ENCODE results near the gene SPINK8. TPM values are rescaled to one million over a fixed set of nuclear protein-coding genes. Genes with fewer than 3 reads are reported as not detected.

The SPINK8 gene
- polyA plus RNA-seq, result not detected in 2 replicates

GRCh38 chr3:48333346-48334245 lies at the start of gene SPINK8:
Gene SPINK8, minus strand, starts transcription at chr3:48333661. Its CDS starts 5,320 bp downstream, at chr3:48328341.

GRCh38 chr3:48371651-48372376 lies 38.4 kb upstream of the SPINK8 start, which contains the start of gene FBXW12:
Gene FBXW12, plus strand, starts transcription at chr3:48372219. Its CDS starts 549 bp downstream, at chr3:48372768.

GRCh38 chr3:48301020-48301799 lies 32.3 kb downstream of the SPINK8 start, which contains the start of gene NME6:
Gene NME6, minus strand, starts transcription at chr3:48301367.

Other genes with a start within 250 kb of the SPINK8 start
- 0.69 and 0.94 TPM in 2 replicates for gene CDC25A, start 145.2 kb downstream of the SPINK8 start, polyA plus RNA-seq
- not detected in 2 replicates for gene CAMP, start 110.2 kb downstream of the SPINK8 start, polyA plus RNA-seq
- 1.8 and 3.5 TPM in 2 replicates for gene ZNF589, start 92.6 kb downstream of the SPINK8 start, polyA plus RNA-seq
- gene NME6, start 32.3 kb downstream of the SPINK8 start, polyA plus RNA-seq, result 4.5 and 9.0 TPM in 2 replicates
- gene FBXW12, start 38.6 kb upstream of the SPINK8 start, polyA plus RNA-seq, result 0.17 TPM in 1 of 2 replicates, not detected in the other
- 3.9 and 5.4 TPM in 2 replicates for gene PLXNB1, start 96.4 kb upstream of the SPINK8 start, polyA plus RNA-seq
- 8.2 and 14.0 TPM in 2 replicates for gene CCDC51, start 106.5 kb upstream of the SPINK8 start, polyA plus RNA-seq
- 1,236 and 1,273 TPM in 2 replicates for gene TMA7, start 106.6 kb upstream of the SPINK8 start, polyA plus RNA-seq
- 0.77 TPM in 1 of 2 replicates, not detected in the other for gene ATRIP, start 113.1 kb upstream of the SPINK8 start, polyA plus RNA-seq
- gene SHISA5, start 170.5 kb upstream of the SPINK8 start, polyA plus RNA-seq, result 28.2 and 29.0 TPM in 2 replicates
- 0.43 and 2.6 TPM in 2 replicates for gene PFKFB4, start 223.1 kb upstream of the SPINK8 start, polyA plus RNA-seq
- gene UCN2, start 230.1 kb upstream of the SPINK8 start, polyA plus RNA-seq, result not detected in 2 replicates

Measured in Purkinje cell (primary cell).